Thyroid gland (tissue), 4 donors: ENCODE results near the gene CNTN5.

Experiments
- CTCF ChIP-seq, 6 experiments: fragments of 200-600 bp in 3 of 6; fragments of 450-650 bp in 3 of 6; sonication (generic) in 3 of 6; IDR thresholded peaks; one replicate each; pipeline ENCODE4 v1.5.1; 2016 to 2019; ENCODE audit warnings: antibody characterized with exemption in 6 of 6, mild to moderate bottlenecking in 2 of 6, inconsistent platforms in 1 of 6, moderate library complexity in 1 of 6
- POLR2A ChIP-seq, 2 donors: fragments of 450-650 bp; IDR thresholded peaks; one replicate each; pipeline ENCODE4 v1.6.1; 2017; ENCODE audit warnings: antibody characterized with exemption in 2 of 2, mild to moderate bottlenecking in 2 of 2, moderate library complexity in 1 of 2

GRCh38 chr11:99343117-99343516 lies 322.4 kb downstream of the CNTN5 start:
- TF ChIP-seq CTCF (IDR thresholded peaks at IDR 0.05) (no peak), POLR2A (IDR thresholded peaks at IDR 0.05) (no peak)
